ENCODE measurements around the gene ATP2A3. TPM values are rescaled to one million over a fixed set of nuclear protein-coding genes. Genes with fewer than 3 reads are reported as not detected.

Gene ATP2A3
- total RNA-seq, 1 donor from 2014 or later, result under 0.01 TPM

DNA sequence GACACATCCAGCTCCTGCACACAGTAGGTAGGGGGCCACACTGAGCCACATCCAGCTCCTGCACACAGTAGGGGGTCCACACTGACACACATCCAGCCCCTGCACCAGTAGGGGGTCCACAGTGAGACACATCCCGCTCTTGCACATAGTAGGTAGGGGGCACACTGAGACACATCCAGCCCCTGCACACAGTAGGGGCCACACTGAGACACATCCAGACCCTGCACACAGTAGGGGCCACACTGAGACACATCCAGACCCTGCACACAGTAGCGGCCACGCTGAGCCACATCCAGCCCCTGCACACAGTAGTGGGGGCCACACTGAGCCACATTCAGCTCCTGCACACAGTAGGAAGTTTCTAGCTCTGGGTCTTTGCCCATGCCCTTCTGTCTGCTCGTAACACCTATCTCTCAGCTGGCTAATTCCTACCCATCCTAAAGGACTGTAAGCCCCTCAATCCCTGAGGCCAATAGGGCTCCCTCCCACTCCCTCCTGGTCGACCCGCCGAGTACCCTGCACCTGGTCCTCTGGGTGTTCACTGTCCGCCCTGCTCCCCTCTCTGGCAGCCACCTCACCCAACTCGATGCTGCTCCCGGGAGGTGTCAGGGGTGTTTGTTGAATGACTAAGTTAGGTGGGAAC lies 9.4 kb upstream of the ATP2A3 start:
- Histone ChIP-seq H3K27me3 (ENCODE audit: control insufficient read depth, insufficient read depth, low read length) (peaks cover 2% of the 10 kb centered on the region), H3K4me3 (ENCODE audit: low read depth, low read length) (no peak overlapping the region), H3K36me3 (ENCODE audit: control insufficient read depth, insufficient read depth, low read length) (no peaks in the 10 kb centered on the region)
- FAIRE-seq (no peak), DNase-seq (ENCODE audit: low read depth) (no peak)
- TF ChIP-seq, protein P1, sequence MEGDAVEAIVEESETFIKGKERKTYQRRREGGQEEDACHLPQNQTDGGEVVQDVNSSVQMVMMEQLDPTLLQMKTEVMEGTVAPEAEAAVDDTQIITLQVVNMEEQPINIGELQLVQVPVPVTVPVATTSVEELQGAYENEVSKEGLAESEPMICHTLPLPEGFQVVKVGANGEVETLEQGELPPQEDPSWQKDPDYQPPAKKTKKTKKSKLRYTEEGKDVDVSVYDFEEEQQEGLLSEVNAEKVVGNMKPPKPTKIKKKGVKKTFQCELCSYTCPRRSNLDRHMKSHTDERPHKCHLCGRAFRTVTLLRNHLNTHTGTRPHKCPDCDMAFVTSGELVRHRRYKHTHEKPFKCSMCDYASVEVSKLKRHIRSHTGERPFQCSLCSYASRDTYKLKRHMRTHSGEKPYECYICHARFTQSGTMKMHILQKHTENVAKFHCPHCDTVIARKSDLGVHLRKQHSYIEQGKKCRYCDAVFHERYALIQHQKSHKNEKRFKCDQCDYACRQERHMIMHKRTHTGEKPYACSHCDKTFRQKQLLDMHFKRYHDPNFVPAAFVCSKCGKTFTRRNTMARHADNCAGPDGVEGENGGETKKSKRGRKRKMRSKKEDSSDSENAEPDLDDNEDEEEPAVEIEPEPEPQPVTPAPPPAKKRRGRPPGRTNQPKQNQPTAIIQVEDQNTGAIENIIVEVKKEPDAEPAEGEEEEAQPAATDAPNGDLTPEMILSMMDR (IDR thresholded peaks at IDR 0.05; ENCODE audit: insufficient read depth, low read length, severe bottlenecking), result no peak

DNA sequence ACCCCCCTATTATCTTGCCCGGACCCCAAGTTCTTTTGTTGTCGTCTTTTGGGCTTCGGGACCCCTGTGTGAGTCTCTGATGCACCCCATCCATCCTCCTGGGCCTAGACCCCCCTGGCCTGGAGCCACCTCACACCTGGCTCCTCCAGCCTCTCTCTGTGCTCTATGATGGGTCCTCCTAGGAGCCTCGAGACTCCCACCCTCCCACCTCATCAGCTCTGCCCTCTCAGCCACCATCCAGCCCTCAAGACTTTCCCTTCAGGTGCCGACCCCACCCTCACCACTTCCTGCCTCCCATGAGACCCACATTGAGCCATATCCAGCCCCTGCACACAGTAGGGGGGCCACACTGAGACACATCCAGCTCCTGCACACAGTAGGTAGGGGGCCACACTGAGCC lies 8.7 kb upstream of the ATP2A3 start:
- Histone ChIP-seq H3K36me3 (ENCODE audit: control insufficient read depth, insufficient read depth, low read length) (no peaks in the 10 kb centered on the region), H3K4me3 (ENCODE audit: low read depth, low read length) (no peak overlapping the region), H3K27me3 (ENCODE audit: control insufficient read depth, insufficient read depth, low read length) (peaks cover 2% of the 10 kb centered on the region)
- FAIRE-seq, result no peak
- TF ChIP-seq, protein P1 (IDR thresholded peaks at IDR 0.05; ENCODE audit: insufficient read depth, low read length, severe bottlenecking), result no peak
- DNase-seq (ENCODE audit: low read depth), result no peak

GRCh38 chr17:3972281-3972731 lies 8.1 kb upstream of the ATP2A3 start:
- Histone ChIP-seq H3K4me3 (ENCODE audit: low read depth, low read length) (no peak overlapping the region), H3K36me3 (ENCODE audit: control insufficient read depth, insufficient read depth, low read length) (no peaks in the 10 kb centered on the region), H3K27me3 (ENCODE audit: control insufficient read depth, insufficient read depth, low read length) (peaks cover 2% of the 10 kb centered on the region)
- no peak for FAIRE-seq
- TF ChIP-seq, protein P1 (IDR thresholded peaks at IDR 0.05; ENCODE audit: insufficient read depth, low read length, severe bottlenecking), result no peak
- DNase-seq (ENCODE audit: low read depth), result no peak

DNA sequence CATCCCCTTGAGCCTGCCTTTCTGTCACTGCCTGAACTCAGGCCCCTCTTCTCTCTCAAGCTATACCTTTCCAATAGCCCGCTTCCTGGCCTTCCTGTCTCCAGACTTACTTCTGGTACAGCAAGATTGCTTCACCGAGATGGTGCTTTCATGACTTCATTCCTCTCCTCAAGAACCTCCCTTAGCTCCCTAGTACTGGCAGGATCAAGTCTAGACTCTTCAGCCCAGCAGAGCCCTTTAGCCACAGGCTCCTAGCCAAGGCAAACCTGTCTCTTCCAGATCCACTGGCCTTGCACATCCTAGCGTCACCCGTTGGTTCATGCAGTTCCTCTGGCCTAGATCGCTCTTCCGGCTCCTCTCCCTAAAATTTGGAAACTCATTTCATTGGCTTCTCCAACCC lies 6.4 kb upstream of the ATP2A3 start:
- DNase-seq (ENCODE audit: low read depth), result no peak
- Histone ChIP-seq H3K36me3 (ENCODE audit: control insufficient read depth, insufficient read depth, low read length) (no peaks in the 10 kb centered on the region), H3K4me3 (ENCODE audit: low read depth, low read length) (no peak overlapping the region), H3K27me3 (ENCODE audit: control insufficient read depth, insufficient read depth, low read length) (no peaks in the 10 kb centered on the region)
- TF ChIP-seq, protein P1 (IDR thresholded peaks at IDR 0.05; ENCODE audit: insufficient read depth, low read length, severe bottlenecking), result no peak
- no peak for FAIRE-seq

GRCh38 chr17:3969963-3970362 lies 5.7 kb upstream of the ATP2A3 start:
- FAIRE-seq (no peak), DNase-seq (ENCODE audit: low read depth) (no peak)
- H3K27me3 ChIP-seq (ENCODE audit: control insufficient read depth, insufficient read depth, low read length), result no peaks in the 10 kb centered on the region
- TF ChIP-seq, protein P1 (IDR thresholded peaks at IDR 0.05; ENCODE audit: insufficient read depth, low read length, severe bottlenecking), result no peak
- H3K4me3 ChIP-seq (ENCODE audit: low read depth, low read length), result no peak overlapping the region
- no peaks in the 10 kb centered on the region for H3K36me3 ChIP-seq (ENCODE audit: control insufficient read depth, insufficient read depth, low read length)
